ENCODE measurements around the gene DBP. TPM values are rescaled to one million over a fixed set of nuclear protein-coding genes. Genes with fewer than 3 reads are reported as not detected.

DBP gene
- total and polyA plus RNA-seq, 2 of the 13 experiments (the other 11 are each of a cell fraction or from before 2014, with no cell fraction given) = 1.7 to 5.8 TPM

- no peak for TF ChIP-seq ZNF510 (CRISPR knock-in tag; IDR thresholded peaks at IDR 0.05; ENCODE audit: low read depth)
These were observed 9.8 kb downstream of the DBP start (continued) for GRCh38 chr19:48627201-48627864.

- no peak overlapping the region for H3K27ac ChIP-seq (ENCODE audit: extremely low read length, insufficient read depth, low read length)
- H3K9ac ChIP-seq (ENCODE audit: insufficient read depth, low read depth, low read length) = no peak overlapping the region
- no peaks in the 10 kb centered on the region for H4K20me1 ChIP-seq (ENCODE audit: insufficient read depth, low read length)
- DNase-seq (ENCODE audit: low spot score) (no peak), FAIRE-seq (no peak), ATAC-seq (no peak)
- no peaks in the 10 kb centered on the region for H3K9me3 ChIP-seq (ENCODE audit: low read length)
- ChIA-PET CTCF (ENCODE audit: low intra/inter-chr PET ratio, low total read pairs) (no interaction called here), POLR2A (no interaction called here)
- H3K27me3 ChIP-seq (ENCODE audit: control insufficient read depth in 1 of 2, insufficient read depth in 2 of 2, low read length in 2 of 2) = no peaks in the 10 kb centered on the region
- H3K4me2 ChIP-seq (ENCODE audit: low read depth, low read length) = no peak overlapping the region
- no peak overlapping the region for H2AFZ ChIP-seq (ENCODE audit: low read length)
- no peak overlapping the region for H3K4me3 ChIP-seq (replicated peaks in 1 of 3; ENCODE audit: insufficient read depth in 1 of 3, low read depth in 2 of 3, low read length in 3 of 3)
- in situ Hi-C loops (cut with HindIII; ENCODE audit: extremely low pct_ligation_motif_present, low pct_unique_long_range_greater_than_20kb) (no loop called here), intact Hi-C loops (cut with micrococcal nuclease; ENCODE audit: unreplicated experiment) (no loop called here)
- H3K79me2 ChIP-seq (ENCODE audit: insufficient read depth, low read length) = no peaks in the 10 kb centered on the region
- TF ChIP-seq SRY (CRISPR knock-in tag; IDR thresholded peaks at IDR 0.05) (no peak), ZFP36L2 (CRISPR knock-in tag; IDR thresholded peaks at IDR 0.05) (no peak), AGO2 (optimal IDR thresholded peaks at IDR 0.05; ENCODE audit: low read depth, low read length) (peak; percentile 48), RBFOX2 (IDR thresholded peaks at IDR 0.05; ENCODE audit: low read depth, low read length) (peak; percentile 56; the same call in 1 of the 2 replicates)
- BruUV-seq (replicated peaks) = no TSS peak
- no peaks in the 10 kb centered on the region for H3K36me3 ChIP-seq (replicated peaks in 1 of 2; ENCODE audit: control insufficient read depth in 1 of 2, insufficient read depth in 2 of 2, low read length in 2 of 2)
- 96% methylated on average over 21 of the region's 30 CpGs for WGBS (ENCODE audit: low lambda C conversion rate)
- peaks cover 40% of the 10 kb centered on the region for H3K4me1 ChIP-seq (ENCODE audit: insufficient read depth, low read length)
These were observed 11.3 kb downstream of the DBP start for GRCh38 chr19:48625891-48626327.

Data from HepG2 (cell line).